Bronchial epithelial cell (primary cell): Measurements from ENCODE around the gene NMRK2. TPM values are rescaled to one million over a fixed set of nuclear protein-coding genes. Genes with fewer than 3 reads are reported as not detected.

ENCODE experiments used
- DNase-seq: peaks from one replicate; pipeline ENCODE4 v3.0.0-alpha.2; 2010; ENCODE audit warnings: low read depth
- FAIRE-seq: peaks from 2 replicates; lab custom pipeline; 2011; peaks lifted over from hg19 to GRCh38; lab: Jason Lieb, UNC
- H3K27me3 ChIP-seq: 2 replicates; pipeline ENCODE4 v1.5.1; 2011; ENCODE audit warnings: low read length; ENCODE audit not compliant: control insufficient read depth, insufficient read depth
- H3K36me3 ChIP-seq: 2 replicates; pipeline ENCODE4 v1.5.1; 2011; ENCODE audit warnings: low read length; ENCODE audit not compliant: control insufficient read depth, insufficient read depth
- H3K4me3 ChIP-seq: 2 replicates; pipeline ENCODE4 v1.5.1; 2011; ENCODE audit warnings: mild to moderate bottlenecking, low read depth, low read length, control low read depth
- CTCF ChIP-seq: IDR thresholded peaks from 2 replicates; pipeline ENCODE4 v1.5.1; 2011; ENCODE audit warnings: mild to moderate bottlenecking, moderate library complexity, low read length, control low read depth, inconsistent platforms; ENCODE audit not compliant: insufficient read depth, severe bottlenecking
- total RNA-seq: library from RNA; depleted of rRNA; stranded (reverse); fragments of >200 nt; gene quantifications from 2 replicates; pipeline ENCODE4 v1.2.1, GENCODE V29; 2014

NMRK2 gene
- total RNA-seq, 1 donor from 2014 or later: not detected

GRCh38 chr19:3958836-3959765, 26.2 kb downstream of the NMRK2 start:
- Histone ChIP-seq H3K4me3 (no peak overlapping the region), H3K36me3 (peaks cover 37% of the 10 kb centered on the region), H3K27me3 (no peaks in the 10 kb centered on the region)
- no peak for FAIRE-seq
- DNase-seq: no peak
- TF ChIP-seq CTCF: no peak

- no peaks in the 10 kb centered on the region for H3K27me3 ChIP-seq
- peaks cover 41% of the 10 kb centered on the region for H3K36me3 ChIP-seq
- no peak for TF ChIP-seq CTCF
- FAIRE-seq: no peak
- DNase-seq: no peak
- H3K4me3 ChIP-seq: no peak overlapping the region
Observed at GRCh38 chr19:3959766-3960131, 26.9 kb downstream of the NMRK2 start.

GRCh38 chr19:3961007-3961406, 28.1 kb downstream of the NMRK2 start:
- Histone ChIP-seq H3K27me3 (no peaks in the 10 kb centered on the region), H3K36me3 (peaks cover 49% of the 10 kb centered on the region), H3K4me3 (no peak overlapping the region)
- TF ChIP-seq CTCF: no peak
- DNase-seq (no peak), FAIRE-seq (no peak)

- H3K36me3 ChIP-seq: peaks cover 59% of the 10 kb centered on the region
- TF ChIP-seq CTCF: no peak
- H3K4me3 ChIP-seq: no peak overlapping the region
- DNase-seq (no peak), FAIRE-seq (no peak)
- H3K27me3 ChIP-seq: no peaks in the 10 kb centered on the region
Observed at GRCh38 chr19:3963458-3964255, 30.8 kb downstream of the NMRK2 start.

GRCh38 chr19:3964256-3965194, 31.7 kb downstream of the NMRK2 start:
- FAIRE-seq: no peak
- no peak overlapping the region for H3K4me3 ChIP-seq
- TF ChIP-seq CTCF: no peak
- no peak for DNase-seq
- H3K27me3 ChIP-seq: no peaks in the 10 kb centered on the region
- peaks cover 55% of the 10 kb centered on the region for H3K36me3 ChIP-seq
